GM23338 (cell line): ENCODE results near the gene UBE2I. TPM values are rescaled to one million over a fixed set of nuclear protein-coding genes. Genes with fewer than 3 reads are reported as not detected.

ENCODE experiments used
- ATAC-seq: fragments of 200-7000 bp; cut with Tn5 transposase; 3 replicates; pipeline ENCODE4 v1.9.1; 2020
- DNase-seq: peaks from one replicate; pipeline ENCODE4 v3.0.0-alpha.2; 2015; ENCODE audit warnings: low spot score
- H2AFZ ChIP-seq: fragments of 200-600 bp; sonication (generic); 2 replicates; pipeline ENCODE4 v1.8.0; 2016; ENCODE audit warnings: antibody characterized with exemption, mild to moderate bottlenecking, moderate library complexity
- H3F3A ChIP-seq: fragments of 200-600 bp; sonication (generic); replicated peaks from 2 replicates; pipeline ENCODE4 v1.8.0; 2017; ENCODE audit warnings: antibody characterized with exemption, mixed run types, low read depth
- H3K27ac ChIP-seq: fragments of 200-600 bp; sonication (generic); 2 replicates; pipeline ENCODE4 v1.6.1; 2016; ENCODE audit warnings: low read depth
- H3K27me3 ChIP-seq: fragments of 200-600 bp; sonication (generic); 2 replicates; pipeline ENCODE4 v1.8.0; 2016; ENCODE audit warnings: mild to moderate bottlenecking, mixed run types, moderate library complexity; ENCODE audit not compliant: insufficient read depth
- H3K36me3 ChIP-seq: fragments of 200-600 bp; sonication (generic); 2 replicates; pipeline ENCODE4 v1.8.0; 2016; ENCODE audit warnings: mild to moderate bottlenecking; ENCODE audit not compliant: insufficient read depth
- H3K4me1 ChIP-seq: fragments of 200-600 bp; sonication (generic); 2 replicates; pipeline ENCODE4 v1.8.0; 2016; ENCODE audit warnings: mild to moderate bottlenecking, moderate library complexity; ENCODE audit not compliant: insufficient read depth
- H3K4me2 ChIP-seq: fragments of 200-600 bp; sonication (generic); 2 replicates; pipeline ENCODE4 v1.7.1; 2017; ENCODE audit warnings: mixed run types
- H3K4me3 ChIP-seq: fragments of 200-600 bp; sonication (generic); 2 replicates; pipeline ENCODE4 v1.6.1; 2016; ENCODE audit warnings: mixed run types
- H3K79me2 ChIP-seq: fragments of 200-600 bp; sonication (generic); replicated peaks from 2 replicates; pipeline ENCODE4 v1.8.0; 2017; ENCODE audit warnings: mild to moderate bottlenecking; ENCODE audit not compliant: insufficient read depth
- H3K9me2 ChIP-seq: fragments of 200-600 bp; sonication (generic); 2 replicates; pipeline ENCODE4 v1.8.0; 2017; ENCODE audit not compliant: insufficient read depth
- H4K20me1 ChIP-seq: fragments of 200-600 bp; sonication (generic); replicated peaks from 2 replicates; pipeline ENCODE4 v1.8.0; 2017; ENCODE audit warnings: mild to moderate bottlenecking; ENCODE audit not compliant: insufficient read depth
- H3K27ac Mint-ChIP-seq: 2 replicates; pipeline ENCODE4 v1.8.0; 2020; ENCODE audit warnings: inconsistent platforms, mild to moderate bottlenecking, moderate library complexity, mixed read lengths
- H3K27me3 Mint-ChIP-seq: 3 replicates; pipeline ENCODE4 v1.8.0; 2022; ENCODE audit warnings: low read depth, mild to moderate bottlenecking, moderate library complexity, mixed read lengths, inconsistent platforms; ENCODE audit not compliant: insufficient read depth, poor library complexity
- H3K36me3 Mint-ChIP-seq: 3 replicates; pipeline ENCODE4 v1.8.0; 2021; ENCODE audit warnings: low read depth, mild to moderate bottlenecking, inconsistent platforms, moderate library complexity, mixed read lengths
- H3K4me1 Mint-ChIP-seq: 3 replicates; pipeline ENCODE4 v1.8.0; 2020; ENCODE audit warnings: mild to moderate bottlenecking, inconsistent platforms, mixed read lengths
- H3K4me3 Mint-ChIP-seq: 3 replicates; pipeline ENCODE4 v1.8.0; 2021; ENCODE audit warnings: moderate library complexity, mild to moderate bottlenecking, inconsistent platforms, mixed read lengths
- H3K9me3 Mint-ChIP-seq: 3 replicates; pipeline ENCODE4 v1.8.0; 2020; ENCODE audit warnings: moderate library complexity, mild to moderate bottlenecking, inconsistent platforms, mixed read lengths
- CREB1 ChIP-seq: fragments of 250-450 bp; sonication (Bioruptor Pico); IDR thresholded peaks from 2 replicates; pipeline ENCODE4 v1.5.0; 2020; ENCODE audit warnings: low read depth, mild to moderate bottlenecking, moderate library complexity
- CTCF ChIP-seq, 2 experiments: fragments of 200-600 bp in 1 of 2; sonication (generic) in 1 of 2; conservative IDR thresholded peaks; 2 replicates each; pipeline versions ENCODE4 v1.5.1 to v1.6.1; 2016 to 2017; ENCODE audit warnings: antibody characterized with exemption in 2 of 2, low read depth in 2 of 2, mild to moderate bottlenecking in 2 of 2, moderate library complexity in 1 of 2
- EZH2phosphoT487 ChIP-seq: fragments of 200-600 bp; sonication (generic); IDR thresholded peaks from one replicate; pipeline ENCODE4 v1.8.1; 2018; ENCODE audit warnings: antibody characterized with exemption; ENCODE audit not compliant: unreplicated experiment
- NANOG ChIP-seq: IDR thresholded peaks from 2 replicates; pipeline ENCODE4 v1.6.1; 2016; ENCODE audit warnings: antibody characterized with exemption, borderline replicate concordance
- POLR2AphosphoS5 ChIP-seq: IDR thresholded peaks from 2 replicates; pipeline ENCODE4 v1.6.1; 2016; ENCODE audit warnings: antibody characterized with exemption, low read depth
- STAT1 ChIP-seq: IDR thresholded peaks from one replicate; pipeline ENCODE4 v1.6.1; 2016; ENCODE audit warnings: antibody characterized with exemption; ENCODE audit not compliant: unreplicated experiment
- ZNF114 ChIP-seq: fragments of 250-450 bp; sonication (Bioruptor Pico); IDR thresholded peaks from 2 replicates; pipeline ENCODE4 v1.5.0; 2020; ENCODE audit warnings: mild to moderate bottlenecking, moderate library complexity
- polyA plus RNA-seq: library from polyadenylated mRNA; unstranded; fragments of >200 nt; fragmentation: Nextera tagmentation; extraction: Ambion mirVana; gene quantifications from 2 replicates; pipeline ENCODE4 v1.2.1, GENCODE V29; 2016
- total RNA-seq: library from RNA; depleted of rRNA; stranded (reverse); fragments of >200 nt; shearing (Covaris generic); gene quantifications from 2 replicates; pipeline ENCODE4 v1.2.3, GENCODE V29; 2014
- TF ChIP-seq, protein P1 (sequence below): IDR thresholded peaks from one replicate; pipeline ENCODE4 v1.6.1; 2018; ENCODE audit warnings: antibody characterized with exemption; ENCODE audit not compliant: unreplicated experiment
- TF ChIP-seq, protein P2 (sequence below): IDR thresholded peaks from 2 replicates; pipeline ENCODE4 v1.6.1; 2016; ENCODE audit warnings: antibody characterized with exemption

The UBE2I gene
- total and polyA plus RNA-seq, 2 experiments from 2014 or later, result 116 to 220 TPM

GRCh38 chr16:1341495-1342420 lies 32.3 kb downstream of the UBE2I start:
- no peak overlapping the region for H3K4me2 ChIP-seq

More at GRCh38 chr16:1341495-1342420, 32.3 kb downstream of the UBE2I start:
- H3K27ac Mint-ChIP-seq, result no peak overlapping the region
- no peaks in the 10 kb centered on the region for H3K36me3 Mint-ChIP-seq
- Histone ChIP-seq H3K27me3 (no peaks in the 10 kb centered on the region), H3K36me3 (no peaks in the 10 kb centered on the region), H3F3A (no peaks in the 10 kb centered on the region), H3K9me2 (no peaks in the 10 kb centered on the region), H3K4me3 (no peak overlapping the region), H4K20me1 (no peaks in the 10 kb centered on the region), H3K27ac (no peak overlapping the region), H3K79me2 (no peaks in the 10 kb centered on the region), H2AFZ (no peak overlapping the region), H3K4me1 (no peaks in the 10 kb centered on the region; the same call in 1 of the 2 replicates)
- no peak for ATAC-seq
- peaks cover 18% of the 10 kb centered on the region for H3K27me3 Mint-ChIP-seq
- no peak for TF ChIP-seq CREB1 (CRISPR knock-in tag)
- TF ChIP-seq POLR2AphosphoS5, result no peak
- no peak for TF ChIP-seq EZH2phosphoT487
- TF ChIP-seq ZNF114, result no peak
- TF ChIP-seq STAT1, result no peak
- TF ChIP-seq, protein P1, sequence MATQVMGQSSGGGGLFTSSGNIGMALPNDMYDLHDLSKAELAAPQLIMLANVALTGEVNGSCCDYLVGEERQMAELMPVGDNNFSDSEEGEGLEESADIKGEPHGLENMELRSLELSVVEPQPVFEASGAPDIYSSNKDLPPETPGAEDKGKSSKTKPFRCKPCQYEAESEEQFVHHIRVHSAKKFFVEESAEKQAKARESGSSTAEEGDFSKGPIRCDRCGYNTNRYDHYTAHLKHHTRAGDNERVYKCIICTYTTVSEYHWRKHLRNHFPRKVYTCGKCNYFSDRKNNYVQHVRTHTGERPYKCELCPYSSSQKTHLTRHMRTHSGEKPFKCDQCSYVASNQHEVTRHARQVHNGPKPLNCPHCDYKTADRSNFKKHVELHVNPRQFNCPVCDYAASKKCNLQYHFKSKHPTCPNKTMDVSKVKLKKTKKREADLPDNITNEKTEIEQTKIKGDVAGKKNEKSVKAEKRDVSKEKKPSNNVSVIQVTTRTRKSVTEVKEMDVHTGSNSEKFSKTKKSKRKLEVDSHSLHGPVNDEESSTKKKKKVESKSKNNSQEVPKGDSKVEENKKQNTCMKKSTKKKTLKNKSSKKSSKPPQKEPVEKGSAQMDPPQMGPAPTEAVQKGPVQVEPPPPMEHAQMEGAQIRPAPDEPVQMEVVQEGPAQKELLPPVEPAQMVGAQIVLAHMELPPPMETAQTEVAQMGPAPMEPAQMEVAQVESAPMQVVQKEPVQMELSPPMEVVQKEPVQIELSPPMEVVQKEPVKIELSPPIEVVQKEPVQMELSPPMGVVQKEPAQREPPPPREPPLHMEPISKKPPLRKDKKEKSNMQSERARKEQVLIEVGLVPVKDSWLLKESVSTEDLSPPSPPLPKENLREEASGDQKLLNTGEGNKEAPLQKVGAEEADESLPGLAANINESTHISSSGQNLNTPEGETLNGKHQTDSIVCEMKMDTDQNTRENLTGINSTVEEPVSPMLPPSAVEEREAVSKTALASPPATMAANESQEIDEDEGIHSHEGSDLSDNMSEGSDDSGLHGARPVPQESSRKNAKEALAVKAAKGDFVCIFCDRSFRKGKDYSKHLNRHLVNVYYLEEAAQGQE, result no peak
- no peak for TF ChIP-seq CTCF (conservative IDR thresholded peaks at IDR 0.05; ENCODE audit: low read depth in 2 of 2)
- TF ChIP-seq, protein P2, sequence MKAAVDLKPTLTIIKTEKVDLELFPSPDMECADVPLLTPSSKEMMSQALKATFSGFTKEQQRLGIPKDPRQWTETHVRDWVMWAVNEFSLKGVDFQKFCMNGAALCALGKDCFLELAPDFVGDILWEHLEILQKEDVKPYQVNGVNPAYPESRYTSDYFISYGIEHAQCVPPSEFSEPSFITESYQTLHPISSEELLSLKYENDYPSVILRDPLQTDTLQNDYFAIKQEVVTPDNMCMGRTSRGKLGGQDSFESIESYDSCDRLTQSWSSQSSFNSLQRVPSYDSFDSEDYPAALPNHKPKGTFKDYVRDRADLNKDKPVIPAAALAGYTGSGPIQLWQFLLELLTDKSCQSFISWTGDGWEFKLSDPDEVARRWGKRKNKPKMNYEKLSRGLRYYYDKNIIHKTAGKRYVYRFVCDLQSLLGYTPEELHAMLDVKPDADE, result no peak
- TF ChIP-seq NANOG, result no peak
- H3K4me1 Mint-ChIP-seq, result peaks cover 6% of the 10 kb centered on the region; the same call in 2 of the 3 replicates
- no peaks in the 10 kb centered on the region for H3K9me3 Mint-ChIP-seq
- no peak overlapping the region for H3K4me3 Mint-ChIP-seq
- DNase-seq, result no peak
